ENCODE data around the gene SMC6. TPM values are rescaled to one million over a fixed set of nuclear protein-coding genes. Genes with fewer than 3 reads are reported as not detected.

The SMC6 gene, protein sequence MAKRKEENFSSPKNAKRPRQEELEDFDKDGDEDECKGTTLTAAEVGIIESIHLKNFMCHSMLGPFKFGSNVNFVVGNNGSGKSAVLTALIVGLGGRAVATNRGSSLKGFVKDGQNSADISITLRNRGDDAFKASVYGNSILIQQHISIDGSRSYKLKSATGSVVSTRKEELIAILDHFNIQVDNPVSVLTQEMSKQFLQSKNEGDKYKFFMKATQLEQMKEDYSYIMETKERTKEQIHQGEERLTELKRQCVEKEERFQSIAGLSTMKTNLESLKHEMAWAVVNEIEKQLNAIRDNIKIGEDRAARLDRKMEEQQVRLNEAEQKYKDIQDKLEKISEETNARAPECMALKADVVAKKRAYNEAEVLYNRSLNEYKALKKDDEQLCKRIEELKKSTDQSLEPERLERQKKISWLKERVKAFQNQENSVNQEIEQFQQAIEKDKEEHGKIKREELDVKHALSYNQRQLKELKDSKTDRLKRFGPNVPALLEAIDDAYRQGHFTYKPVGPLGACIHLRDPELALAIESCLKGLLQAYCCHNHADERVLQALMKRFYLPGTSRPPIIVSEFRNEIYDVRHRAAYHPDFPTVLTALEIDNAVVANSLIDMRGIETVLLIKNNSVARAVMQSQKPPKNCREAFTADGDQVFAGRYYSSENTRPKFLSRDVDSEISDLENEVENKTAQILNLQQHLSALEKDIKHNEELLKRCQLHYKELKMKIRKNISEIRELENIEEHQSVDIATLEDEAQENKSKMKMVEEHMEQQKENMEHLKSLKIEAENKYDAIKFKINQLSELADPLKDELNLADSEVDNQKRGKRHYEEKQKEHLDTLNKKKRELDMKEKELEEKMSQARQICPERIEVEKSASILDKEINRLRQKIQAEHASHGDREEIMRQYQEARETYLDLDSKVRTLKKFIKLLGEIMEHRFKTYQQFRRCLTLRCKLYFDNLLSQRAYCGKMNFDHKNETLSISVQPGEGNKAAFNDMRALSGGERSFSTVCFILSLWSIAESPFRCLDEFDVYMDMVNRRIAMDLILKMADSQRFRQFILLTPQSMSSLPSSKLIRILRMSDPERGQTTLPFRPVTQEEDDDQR
- 12.5 and 14.1 TPM in 2 replicates for total RNA-seq

DNA sequence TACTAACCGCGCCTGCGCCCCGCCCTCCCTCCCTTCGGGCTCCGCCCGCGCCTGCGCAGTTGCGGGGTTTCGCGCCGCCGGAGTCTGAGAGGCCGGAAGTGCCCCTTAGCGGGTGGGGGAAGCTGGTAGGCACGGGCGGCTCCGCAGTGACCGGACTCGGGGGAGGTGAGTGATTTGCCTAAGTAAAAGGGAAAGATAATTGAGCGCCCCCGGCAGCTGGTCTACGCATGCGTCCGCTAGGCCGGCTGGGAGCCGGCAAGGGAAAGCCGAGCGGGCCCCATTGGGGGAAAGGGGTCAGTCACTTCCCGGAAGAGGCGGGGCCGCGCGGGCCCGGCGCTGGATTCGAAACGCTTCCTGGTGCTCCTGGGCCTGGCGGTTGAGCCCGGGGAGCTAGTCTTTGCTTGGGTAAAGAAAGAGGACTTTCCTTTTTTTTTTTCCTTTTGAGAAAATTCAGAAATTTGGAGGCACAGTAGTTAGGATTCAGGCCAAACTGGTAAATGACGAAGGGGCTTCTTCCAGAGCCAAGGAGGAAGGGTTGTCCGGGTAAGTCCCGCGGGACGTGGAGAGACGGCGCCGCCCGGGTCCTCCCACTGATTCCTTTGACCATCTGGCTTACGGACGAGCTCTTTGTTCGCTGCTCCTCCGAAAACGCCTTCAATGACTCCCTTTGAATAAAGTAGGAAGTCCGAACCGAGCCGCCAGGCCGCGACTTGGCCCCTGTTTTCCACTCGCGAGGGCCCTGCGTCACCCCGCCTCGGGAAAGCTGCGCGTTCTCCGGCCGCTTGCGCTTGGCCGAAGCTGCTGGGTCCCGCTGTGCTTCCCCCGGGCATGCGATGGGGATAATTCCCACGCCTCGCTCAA lies at the start of gene SMC6, which contains the start of gene GEN1:
SMC6 (minus strand) TSS at position 8 of the 861 bp plus-strand sequence. CDS start 7,864 bp downstream, outside the sequence.
GEN1 (plus strand) TSS at position 336 of the 861 bp plus-strand sequence. CDS start 5,806 bp downstream, outside the sequence.

Other genes with a start within 250 kb of the SMC6 start
- gene RAD51AP2, start 235.4 kb downstream of the SMC6 start, total RNA-seq: not detected in 2 replicates
- 0.17 and 0.47 TPM in 2 replicates for gene VSNL1, start 213.1 kb downstream of the SMC6 start, total RNA-seq
- gene GEN1, start 328 bp upstream of the SMC6 start, total RNA-seq: 3.2 and 3.3 TPM in 2 replicates
- gene MSGN1, start 62.6 kb upstream of the SMC6 start, total RNA-seq: not detected in 2 replicates
- gene KCNS3, start 124.9 kb upstream of the SMC6 start, total RNA-seq: under 0.01 and 0.52 TPM in 2 replicates

Measured in bronchial smooth muscle cell (primary cell).